ENCODE results near the gene LRP1B. TPM values are rescaled to one million over a fixed set of nuclear protein-coding genes. Genes with fewer than 3 reads are reported as not detected.
A peak's percentile ranks its signal among the peaks of the same experiment; 100 is the strongest.

The LRP1B gene
- total and polyA plus RNA-seq, 2 of the 8 experiments (the other 6 are each of a cell fraction or from before 2014, with no cell fraction given), result 0.03 TPM; not detected in 1

GRCh38 chr2:140436936-140437335 lies 1693.9 kb downstream of the LRP1B start:
- no peaks in the 10 kb centered on the region for H3K79me1 ChIP-seq (ENCODE audit: low read depth, low read length)
- no peak overlapping the region for H2BK120ac ChIP-seq (replicated peaks; ENCODE audit: low read depth, low read length)
- no peak for DNase-seq (ENCODE audit: low read depth in 1 of 2, low spot score in 2 of 2)
- no peak overlapping the region for H2AK5ac ChIP-seq (ENCODE audit: low read depth, low read length)
- H3K4me2 ChIP-seq (ENCODE audit: insufficient read depth in 1 of 2, low read depth in 2 of 2, low read length in 2 of 2), result no peak overlapping the region
- no peak overlapping the region for H2BK12ac ChIP-seq (ENCODE audit: low read depth, low read length)
- ChIA-PET CTCF (ENCODE audit: partially characterized antibody) (no interaction called here), POLR2A (ENCODE audit: partially characterized antibody) (no interaction called here)
- no peak overlapping the region for H2BK5ac ChIP-seq (ENCODE audit: low read depth, low read length)
- no peaks in the 10 kb centered on the region for H3K9me3 ChIP-seq (ENCODE audit: insufficient read depth in 2 of 2, low read depth in 1 of 2, low read length in 1 of 2)
- H2BK15ac ChIP-seq (ENCODE audit: low read length), result no peak overlapping the region
- no peak overlapping the region for H4K5ac ChIP-seq (ENCODE audit: insufficient read length, low read depth, low read length)
- no peak overlapping the region for H2BK20ac ChIP-seq (ENCODE audit: low read length)
- no peak overlapping the region for H3K27ac ChIP-seq (ENCODE audit: low read depth, low read length)
- H3K27me3 ChIP-seq (replicated peaks in 1 of 4; ENCODE audit: control insufficient read depth in 3 of 4, extremely low read depth in 1 of 4, insufficient read depth in 3 of 4, low read length in 3 of 4), result no peaks in the 10 kb centered on the region
- H3K4me1 ChIP-seq (replicated peaks in 1 of 4; ENCODE audit: control insufficient read depth in 3 of 4, insufficient read depth in 4 of 4, low read length in 3 of 4), result peaks cover 0 to 5% (median 0%) of the 10 kb centered on the region in 4 experiments; a peak in 2 of 7 replicates
- no peak overlapping the region for H3K14ac ChIP-seq (ENCODE audit: insufficient read length)
- no peak for FAIRE-seq
- H3K4ac ChIP-seq (replicated peaks; ENCODE audit: insufficient read length, low read depth, low read length), result no peak overlapping the region
- 75% methylated on average over 5 of the region's 5 CpGs; no CpG with 5 or more reads in 1 of the 2 experiments for WGBS, 2 experiments (ENCODE audit: extremely low coverage in 1 of 2, insufficient coverage in 1 of 2, insufficient read length in 1 of 2, insufficient replicate concordance in 2 of 2, low coverage in 1 of 2, low lambda C conversion rate in 2 of 2, missing lambda C conversion rate in 1 of 2)
- no peaks in the 10 kb centered on the region for H3K36me3 ChIP-seq (ENCODE audit: control insufficient read depth in 2 of 4, insufficient read depth in 4 of 4, low read length in 3 of 4)
- H4K20me1 ChIP-seq (replicated peaks in 1 of 2; ENCODE audit: control insufficient read depth in 1 of 2, insufficient read depth in 2 of 2, low read length in 2 of 2), result no peaks in the 10 kb centered on the region
- H4K8ac ChIP-seq (ENCODE audit: extremely low read depth, insufficient read depth, low read length), result no peak overlapping the region
- no peak overlapping the region for H3K18ac ChIP-seq (ENCODE audit: extremely low read depth, low read length)
- H3K4me3 ChIP-seq (ENCODE audit: extremely low read depth in 1 of 4, insufficient read depth in 2 of 4, low read depth in 3 of 4, low read length in 4 of 4), result no peak overlapping the region
- no peak overlapping the region for H3K56ac ChIP-seq (replicated peaks; ENCODE audit: insufficient read length, low read depth, low read length)
- H3K79me2 ChIP-seq (ENCODE audit: control insufficient read depth in 1 of 2, insufficient read depth in 2 of 2, low read length in 2 of 2), result no peaks in the 10 kb centered on the region
- H3K23me2 ChIP-seq (ENCODE audit: low read depth, low read length), result no peaks in the 10 kb centered on the region
- no peak overlapping the region for H3K9ac ChIP-seq (replicated peaks in 1 of 4; ENCODE audit: extremely low read depth in 1 of 4, low read depth in 3 of 4, low read length in 3 of 4)
- H3K23ac ChIP-seq (ENCODE audit: insufficient read length), result no peak overlapping the region
- H2AFZ ChIP-seq (ENCODE audit: low read length), result peak overlapping the region; percentile 95
- no peak overlapping the region for H4K91ac ChIP-seq (replicated peaks; ENCODE audit: insufficient read length, low read length)
- TF ChIP-seq GTF2F1 (IDR thresholded peaks at IDR 0.05; ENCODE audit: borderline replicate concordance, low read depth, low read length) (no peak), RFX5 (IDR thresholded peaks at IDR 0.05; ENCODE audit: borderline replicate concordance, low read depth, low read length) (no peak), NANOG (IDR thresholded peaks at IDR 0.05; ENCODE audit: insufficient read depth, low read depth, low read length, poor library complexity, severe bottlenecking) (no peak), ATF2 (IDR thresholded peaks at IDR 0.05; ENCODE audit: low read length) (no peak), CEBPB (IDR thresholded peaks at IDR 0.05; ENCODE audit: low read depth, low read length) (no peak), PHF8 (conservative IDR thresholded peaks at IDR 0.05; ENCODE audit: low read depth, low read length) (no peak), MAFK (IDR thresholded peaks at IDR 0.05; ENCODE audit: low read depth, low read length) (no peak), BACH1 (IDR thresholded peaks at IDR 0.05; ENCODE audit: low read length) (no peak), SP2 (IDR thresholded peaks at IDR 0.05; ENCODE audit: low read length) (no peak)

Measured in H1 (cell line).